HG02852 (cell line): ENCODE results near the gene BAZ1A.
"Not testable (repeated sequence)": the region's sequence is repeated elsewhere in the genome, so short reads cannot be mapped to it uniquely, and the experiment has no call there.

Source experiments
- ATAC-seq: cut with Tn5 transposase; IDR thresholded peaks from one replicate; pipeline ENCODE4 v1.9.1; 2021; ENCODE audit warnings: mild to moderate bottlenecking, moderate library complexity; ENCODE audit not compliant: unreplicated experiment

Gene BAZ1A

DNA sequence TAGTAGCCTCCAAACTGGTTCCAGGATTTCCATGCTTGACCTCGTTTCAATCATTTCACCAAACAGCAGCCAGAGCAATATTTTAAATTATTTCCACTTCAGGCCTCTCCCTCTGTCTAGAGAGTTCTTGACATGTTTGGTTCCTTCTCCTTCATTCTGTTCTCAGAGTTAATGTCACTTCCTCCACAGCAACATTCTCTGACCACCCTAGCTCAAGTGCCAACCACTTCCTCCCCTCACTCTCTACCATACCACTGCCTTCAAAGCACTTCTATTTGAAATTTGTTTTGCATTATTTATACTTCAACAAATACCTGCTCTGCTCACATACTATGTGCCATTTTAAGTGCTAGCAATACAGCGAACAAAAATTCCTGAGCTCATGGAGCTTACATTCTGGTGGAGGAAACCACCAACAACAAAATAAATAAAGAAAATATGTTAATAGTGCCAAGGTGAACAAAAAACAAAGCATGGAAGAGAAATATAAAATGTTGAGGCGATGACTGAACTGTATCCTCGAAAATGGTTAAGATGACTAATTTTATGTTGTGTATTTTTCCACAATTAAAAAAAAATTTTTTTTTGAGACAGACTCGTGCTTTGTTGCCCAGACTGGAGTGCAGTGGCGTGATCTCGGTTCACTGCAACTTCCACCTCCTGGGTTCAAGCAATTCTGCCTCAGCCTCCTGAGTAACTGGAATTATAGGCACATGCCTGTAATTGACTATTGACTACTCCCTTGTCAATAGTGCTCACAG is 17.3 kb downstream of the BAZ1A start:
- ATAC-seq, result no peak

GRCh38 chr14:34853041-34853440 is 22.1 kb downstream of the BAZ1A start:
- ATAC-seq, result no peak

GRCh38 chr14:34851395-34851794 is 23.8 kb downstream of the BAZ1A start:
- ATAC-seq, result no peak

DNA sequence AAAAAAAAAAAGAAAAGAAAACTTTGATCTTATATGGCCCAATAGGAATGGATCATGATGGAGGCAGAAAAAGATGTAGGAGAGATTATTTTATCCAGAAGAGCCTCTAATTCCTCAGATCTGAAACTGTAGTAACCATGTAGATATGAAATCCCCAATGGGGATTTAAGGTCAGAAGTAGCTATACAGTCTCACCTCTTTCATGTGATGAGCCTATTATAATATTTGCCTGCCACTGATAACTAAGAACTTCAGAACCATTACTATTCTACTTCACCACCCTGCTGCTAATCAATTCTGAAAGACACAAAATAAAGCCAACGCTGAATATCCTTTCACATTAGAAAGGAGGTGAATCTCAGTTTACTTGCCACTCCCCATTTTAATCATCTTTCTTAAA is 29.3 kb downstream of the BAZ1A start:
- ATAC-seq, result no peak

GRCh38 chr14:34843011-34843554 is 32.1 kb downstream of the BAZ1A start:
- ATAC-seq, result no peak

DNA sequence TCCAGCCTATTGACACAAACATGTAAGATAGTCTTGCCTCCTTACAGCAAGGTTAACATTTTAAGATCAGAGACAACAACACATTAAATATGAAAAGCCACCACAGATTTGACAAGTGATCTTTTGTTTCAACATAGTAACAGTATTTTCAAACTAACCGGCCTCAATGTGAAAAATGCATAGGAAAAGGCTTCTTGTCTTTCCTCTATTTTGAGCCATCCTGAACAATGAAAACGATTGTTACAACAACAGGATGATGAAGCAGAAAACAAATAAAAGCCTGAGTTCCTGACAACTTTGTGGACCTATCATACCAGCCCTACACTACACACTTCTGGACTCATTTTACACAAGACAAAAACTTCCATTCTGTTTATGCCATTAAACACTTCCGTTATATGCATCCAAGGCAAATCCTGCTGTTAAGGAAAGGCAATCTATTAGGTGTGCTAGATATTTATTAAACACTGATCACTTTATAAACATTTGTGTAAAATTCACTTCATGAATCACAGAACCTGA is 37.3 kb downstream of the BAZ1A start:
- ATAC-seq, result no peak

- ATAC-seq, result no peak
Measured at GRCh38 chr14:34835312-34835711, 39.8 kb downstream of the BAZ1A start.

GRCh38 chr14:34833549-34834523 is 41.3 kb downstream of the BAZ1A start:
- no peak for ATAC-seq

DNA sequence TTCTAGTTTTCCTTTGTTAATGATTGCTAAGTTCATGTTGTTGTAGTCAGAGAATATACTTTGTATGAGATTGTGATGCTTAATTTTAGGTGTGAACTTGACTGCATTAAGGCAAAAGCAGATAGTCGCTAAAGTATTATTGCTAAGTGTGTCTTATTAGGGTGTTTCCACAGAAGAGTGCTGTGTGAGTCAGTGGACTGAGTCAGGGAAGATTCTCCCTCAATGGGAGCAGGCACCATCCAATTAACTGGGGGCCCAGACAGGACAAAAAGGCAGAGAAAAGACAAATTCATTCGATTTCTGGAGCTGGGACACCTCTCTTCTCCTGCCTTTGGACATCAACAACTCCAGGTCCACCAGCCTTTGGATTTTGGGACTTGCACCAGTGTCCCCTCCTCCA is 48.5 kb downstream of the BAZ1A start:
- ATAC-seq, result no peak

GRCh38 chr14:34824826-34825225 is 50.3 kb downstream of the BAZ1A start:
- ATAC-seq, result no peak

DNA sequence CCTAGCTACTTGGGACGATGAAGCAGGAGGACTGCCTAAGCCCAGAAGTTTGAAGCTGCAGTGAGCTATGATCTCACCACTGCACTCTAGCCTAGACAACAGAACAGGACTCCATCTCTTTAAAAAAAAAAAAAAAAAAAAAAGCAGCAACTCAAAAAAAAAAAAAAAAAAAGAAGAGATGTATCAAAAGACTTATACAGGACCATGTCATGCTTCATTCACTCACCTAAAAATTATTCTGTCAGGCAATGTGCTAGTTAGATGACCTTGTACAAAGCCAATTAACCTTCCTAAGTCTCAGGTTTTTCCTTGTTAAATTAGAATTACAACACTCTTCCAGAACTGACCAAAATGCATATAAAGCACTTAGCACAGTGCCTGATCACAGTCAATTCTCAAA is 50.9 kb downstream of the BAZ1A start:
- no peak for ATAC-seq

- no peak for ATAC-seq
Measured at GRCh38 chr14:34817768-34818167, 57.4 kb downstream of the BAZ1A start.

- no peak for ATAC-seq
Measured at GRCh38 chr14:34810028-34810427, 65.1 kb downstream of the BAZ1A start.

- no peak for ATAC-seq
Measured at GRCh38 chr14:34806257-34806656, 68.9 kb downstream of the BAZ1A start.

GRCh38 chr14:34804933-34805332 is 70.2 kb downstream of the BAZ1A start:
- no peak for ATAC-seq

DNA sequence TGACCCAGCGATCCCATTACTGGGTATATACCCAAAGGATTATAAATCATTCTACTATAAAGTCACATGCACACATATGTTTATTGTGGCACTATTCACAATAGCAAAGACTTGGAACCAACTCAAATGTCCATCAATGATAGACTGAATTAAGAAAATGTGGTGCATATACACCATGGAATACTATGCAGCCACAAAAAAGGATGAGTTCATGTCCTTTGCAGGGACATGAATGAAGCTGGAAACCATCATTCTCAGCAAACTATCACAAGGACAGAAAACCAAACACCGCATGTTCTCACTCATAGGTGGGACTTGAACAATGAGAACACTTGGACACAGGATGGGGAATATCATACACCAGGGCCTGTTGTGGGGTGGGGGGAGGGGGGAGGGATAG is 76.3 kb downstream of the BAZ1A start:
- not testable (repeated sequence) for ATAC-seq

- no peak for ATAC-seq
Measured at GRCh38 chr14:34797747-34798583, 77.2 kb downstream of the BAZ1A start.

GRCh38 chr14:34796902-34797301 is 78.3 kb downstream of the BAZ1A start:
- no peak for ATAC-seq

DNA sequence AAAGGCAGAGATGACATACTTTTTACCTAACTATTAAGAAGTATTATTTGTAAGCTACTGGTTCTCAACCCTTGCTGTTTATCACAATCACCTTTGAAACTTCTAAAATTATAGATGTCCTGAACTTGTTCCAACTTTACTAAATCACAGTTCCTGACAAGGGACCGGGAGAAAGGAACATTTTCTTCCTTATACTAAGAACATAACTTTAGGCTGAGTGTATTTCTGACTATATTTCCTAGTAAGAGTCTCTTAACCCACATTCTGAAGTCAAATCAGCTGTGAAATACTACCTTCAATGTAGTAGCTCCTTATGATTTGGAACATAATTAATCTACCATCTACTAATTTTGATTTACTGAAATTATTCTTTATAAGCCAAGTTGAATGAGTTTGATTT is 80.2 kb downstream of the BAZ1A start:
- no peak for ATAC-seq

- ATAC-seq, result no peak
Measured at GRCh38 chr14:34794217-34794616, 80.9 kb downstream of the BAZ1A start.

GRCh38 chr14:34792598-34792997 is 82.6 kb downstream of the BAZ1A start:
- ATAC-seq, result no peak
